HG02642 (cell line): Measurements from ENCODE around the gene CDK2AP2.

Source experiments
- ATAC-seq: cut with Tn5 transposase; IDR thresholded peaks from one replicate; pipeline ENCODE4 v1.9.1; 2021; ENCODE audit warnings: mild to moderate bottlenecking; ENCODE audit not compliant: unreplicated experiment, poor library complexity

CDK2AP2 gene

GRCh38 chr11:67504005-67504949, 3.7 kb downstream of the CDK2AP2 start:
- ATAC-seq: no peak

DNA sequence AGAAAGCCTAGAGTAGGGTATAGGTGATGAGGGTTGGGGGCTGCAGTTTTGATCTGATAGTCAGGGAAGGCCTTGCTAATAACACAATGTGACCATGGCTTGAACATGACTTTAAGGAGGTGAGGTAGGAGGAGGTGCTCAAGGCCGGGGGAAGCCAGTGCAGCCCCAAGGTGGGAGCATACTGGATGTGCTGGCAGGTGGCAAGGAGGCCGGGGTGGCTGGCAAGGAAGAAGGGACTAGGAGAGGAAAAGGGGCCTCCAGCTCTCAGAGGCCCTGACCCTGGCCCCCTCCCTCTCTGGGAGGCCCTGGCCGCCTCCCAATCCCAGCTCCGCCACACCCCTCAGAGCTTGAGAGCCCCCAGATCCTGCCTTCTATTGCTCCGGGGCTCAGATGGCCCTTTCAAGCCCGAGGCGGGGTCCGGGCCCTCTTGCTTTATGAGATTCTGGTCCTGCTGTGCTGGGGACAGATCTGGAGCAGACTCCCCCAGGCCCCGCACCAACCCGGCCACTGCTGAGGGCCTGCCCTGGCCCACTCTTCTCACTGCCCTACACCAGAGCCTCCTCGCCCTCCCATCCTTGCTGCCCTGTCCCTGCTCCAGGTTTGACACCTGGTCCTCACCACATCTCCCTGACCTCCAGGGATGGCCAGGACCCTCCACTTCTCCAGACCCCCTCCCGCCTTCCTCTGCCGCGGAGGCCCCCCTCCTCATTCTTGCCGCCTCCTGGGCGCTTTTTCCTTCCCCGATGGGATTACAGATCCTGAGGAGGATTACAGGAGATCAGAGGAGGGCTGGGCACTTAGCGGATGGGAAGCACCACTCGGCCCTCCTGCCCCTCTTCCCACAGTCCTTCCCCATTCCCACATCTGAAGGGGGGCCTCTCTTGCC, 4.6 kb downstream of the CDK2AP2 start:
- ATAC-seq: no peak

- ATAC-seq: no peak
Observed at GRCh38 chr11:67502328-67502979, 5.5 kb downstream of the CDK2AP2 start.

DNA sequence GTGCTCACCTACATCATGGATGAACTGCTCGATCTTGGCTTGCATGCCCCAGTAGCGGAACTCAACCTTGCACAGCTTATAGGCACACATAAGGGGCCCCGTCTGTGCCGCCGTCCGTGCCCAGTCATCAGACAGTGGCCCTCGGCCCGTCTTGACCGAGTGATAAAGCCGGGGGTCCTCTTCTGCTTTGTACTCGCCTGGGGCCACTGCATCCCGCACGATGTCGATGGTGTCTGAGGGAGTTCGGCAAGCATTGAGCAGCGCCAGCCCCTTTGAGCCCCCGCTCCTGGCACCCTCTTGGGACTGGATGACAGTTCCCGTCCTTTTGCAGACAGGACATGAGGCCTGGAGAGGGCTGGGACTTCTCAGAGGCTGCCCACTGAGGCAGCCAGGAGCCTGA, 6.1 kb downstream of the CDK2AP2 start:
- no peak for ATAC-seq

DNA sequence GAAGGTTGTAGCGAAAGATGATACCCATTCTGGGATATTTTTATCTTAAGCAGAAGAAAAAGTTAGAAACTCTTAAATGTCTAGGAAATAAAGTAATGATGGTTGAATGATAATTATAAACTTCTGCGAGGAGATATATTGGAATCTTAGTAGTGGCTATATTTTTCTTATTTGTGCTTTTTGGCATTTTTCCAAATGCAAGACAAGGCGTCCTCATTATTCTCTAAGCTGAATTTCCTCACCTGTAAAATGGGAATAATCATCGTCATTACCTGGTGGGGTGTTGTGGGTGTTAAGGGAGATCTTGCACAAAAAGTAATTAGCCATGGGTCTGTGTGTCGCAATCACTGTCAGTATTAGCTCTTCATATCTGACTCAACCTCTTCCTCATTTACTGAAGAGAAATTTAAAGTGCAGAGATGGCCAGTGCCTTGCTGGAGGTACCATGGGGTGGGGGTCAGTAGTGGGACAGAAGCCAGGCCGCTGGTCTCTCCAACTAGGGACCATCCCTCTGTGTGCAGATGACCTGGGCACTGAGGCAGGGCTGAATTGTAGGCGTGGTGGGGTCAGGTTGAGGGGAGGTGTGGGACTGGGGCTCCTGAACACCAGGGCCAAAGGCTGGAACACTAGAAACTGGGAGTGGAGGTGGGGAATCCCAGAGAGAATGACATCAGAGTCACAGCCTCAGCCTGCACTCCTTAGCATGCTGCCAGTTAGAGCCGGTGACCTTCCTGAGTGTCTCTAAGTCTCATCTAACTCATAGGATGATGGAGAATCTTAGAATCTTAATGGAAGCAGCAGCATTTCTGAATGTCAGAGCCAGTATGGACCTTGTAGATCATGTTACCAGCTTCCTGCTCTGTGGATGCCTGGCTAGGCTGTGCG, 6.9 kb downstream of the CDK2AP2 start:
- ATAC-seq: no peak

DNA sequence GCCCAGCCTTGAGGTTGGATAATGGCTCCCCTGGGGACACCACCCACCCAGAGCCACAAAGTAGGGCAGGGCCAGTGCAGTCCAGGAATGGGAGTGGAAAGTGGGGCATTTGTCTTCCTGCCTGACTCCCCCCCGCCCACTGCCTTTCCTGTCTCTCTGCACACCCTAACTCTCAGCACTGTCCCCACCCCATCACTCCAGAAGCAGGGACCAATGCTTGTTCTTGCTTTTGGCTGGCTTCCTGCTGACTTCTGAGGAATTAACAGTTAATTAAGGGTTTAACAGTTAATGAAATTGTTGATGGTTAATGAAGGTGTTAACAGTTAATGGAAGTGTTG, 7.5 kb downstream of the CDK2AP2 start:
- ATAC-seq: no peak

DNA sequence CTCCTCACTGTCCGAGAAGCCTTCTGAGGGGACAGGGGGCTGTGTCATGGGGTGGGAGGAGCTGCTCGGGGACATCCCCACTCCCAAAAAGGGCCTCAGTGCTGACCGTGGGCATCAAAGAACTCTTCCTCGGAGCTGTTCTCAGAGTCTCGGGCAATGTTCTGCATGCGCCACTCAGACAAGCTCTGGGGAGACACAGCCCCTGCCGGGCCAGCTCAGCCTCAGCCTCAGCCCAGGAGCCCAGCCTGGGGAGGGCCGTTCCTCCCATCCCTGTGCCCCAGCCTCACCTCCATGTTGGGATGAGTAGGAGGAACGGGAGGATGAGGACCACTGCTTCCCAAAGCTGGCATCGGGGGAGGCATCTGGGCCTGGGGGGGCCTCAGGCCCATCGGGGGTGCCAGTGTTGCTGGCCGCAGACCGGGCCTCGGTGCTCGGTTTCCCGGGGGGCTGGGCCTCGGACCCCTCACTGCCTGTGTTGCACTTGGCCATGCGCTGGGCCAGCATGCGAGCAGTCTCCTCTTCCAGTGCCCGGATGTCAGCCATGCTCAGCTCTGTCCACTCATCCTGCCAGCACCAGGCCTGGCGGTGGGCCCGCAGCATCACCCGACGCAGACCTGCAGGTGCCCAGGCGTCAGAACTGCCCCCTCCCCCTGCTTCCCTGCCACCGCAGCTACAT, 8.0 kb downstream of the CDK2AP2 start:
- no peak for ATAC-seq

DNA sequence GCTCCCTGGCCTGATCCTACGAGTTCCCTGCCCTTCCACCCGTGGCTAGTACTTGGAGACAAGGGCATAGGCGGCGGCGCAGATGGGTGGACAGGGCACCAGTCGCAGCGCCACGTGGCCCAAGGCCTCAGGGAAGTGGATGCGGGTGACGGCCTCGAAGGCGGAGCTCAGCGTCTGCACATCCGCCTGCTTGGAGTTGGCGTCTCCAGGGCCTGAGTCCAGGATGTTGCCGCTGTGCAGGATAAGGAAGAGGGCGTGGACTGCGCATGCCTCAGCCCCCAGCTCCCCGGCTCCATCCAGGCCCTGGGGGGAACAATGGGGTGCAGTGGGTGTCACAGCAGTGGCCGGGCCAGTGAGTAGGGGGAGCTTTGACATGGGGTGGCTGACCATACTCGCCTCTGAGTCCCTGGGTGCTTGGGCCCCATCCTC, 9.4 kb downstream of the CDK2AP2 start:
- no peak for ATAC-seq

DNA sequence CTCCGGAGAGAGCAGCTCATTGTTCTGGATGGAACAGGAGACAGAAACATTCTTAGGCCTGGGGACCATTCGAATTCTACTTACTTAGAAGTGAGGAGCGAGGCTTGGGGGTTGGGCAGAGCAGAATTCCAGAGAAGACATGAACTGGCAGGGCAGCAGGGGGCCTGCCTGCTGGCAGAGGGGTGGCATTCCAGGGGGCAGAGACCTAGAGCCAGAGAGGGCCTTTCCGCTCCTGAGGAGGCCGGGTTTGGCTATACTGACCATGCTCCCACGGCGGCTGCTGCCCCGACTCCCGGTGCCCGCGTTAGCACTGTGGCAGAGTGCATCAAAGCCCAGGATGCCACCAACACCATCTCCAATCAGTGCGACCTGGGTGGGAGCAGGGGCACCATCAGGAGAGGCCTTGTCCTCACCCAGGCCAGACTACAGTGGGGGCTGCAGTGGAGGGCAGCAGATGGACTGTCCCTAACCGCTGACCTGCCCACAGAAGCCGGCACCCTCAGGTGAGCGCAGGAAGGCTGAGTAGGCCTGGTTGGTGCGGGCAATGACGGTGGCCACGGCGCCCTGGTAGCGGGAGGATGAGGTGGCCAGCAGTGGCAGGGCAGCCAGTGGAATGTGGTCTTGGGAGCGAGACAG, 10.2 kb downstream of the CDK2AP2 start:
- ATAC-seq: no peak

GRCh38 chr11:67496113-67496512, 11.8 kb downstream of the CDK2AP2 start:
- ATAC-seq: no peak

- ATAC-seq: no peak
Observed at GRCh38 chr11:67495234-67496005, 12.5 kb downstream of the CDK2AP2 start.

- ATAC-seq: no peak
Observed at GRCh38 chr11:67494371-67495233, 13.4 kb downstream of the CDK2AP2 start.

DNA sequence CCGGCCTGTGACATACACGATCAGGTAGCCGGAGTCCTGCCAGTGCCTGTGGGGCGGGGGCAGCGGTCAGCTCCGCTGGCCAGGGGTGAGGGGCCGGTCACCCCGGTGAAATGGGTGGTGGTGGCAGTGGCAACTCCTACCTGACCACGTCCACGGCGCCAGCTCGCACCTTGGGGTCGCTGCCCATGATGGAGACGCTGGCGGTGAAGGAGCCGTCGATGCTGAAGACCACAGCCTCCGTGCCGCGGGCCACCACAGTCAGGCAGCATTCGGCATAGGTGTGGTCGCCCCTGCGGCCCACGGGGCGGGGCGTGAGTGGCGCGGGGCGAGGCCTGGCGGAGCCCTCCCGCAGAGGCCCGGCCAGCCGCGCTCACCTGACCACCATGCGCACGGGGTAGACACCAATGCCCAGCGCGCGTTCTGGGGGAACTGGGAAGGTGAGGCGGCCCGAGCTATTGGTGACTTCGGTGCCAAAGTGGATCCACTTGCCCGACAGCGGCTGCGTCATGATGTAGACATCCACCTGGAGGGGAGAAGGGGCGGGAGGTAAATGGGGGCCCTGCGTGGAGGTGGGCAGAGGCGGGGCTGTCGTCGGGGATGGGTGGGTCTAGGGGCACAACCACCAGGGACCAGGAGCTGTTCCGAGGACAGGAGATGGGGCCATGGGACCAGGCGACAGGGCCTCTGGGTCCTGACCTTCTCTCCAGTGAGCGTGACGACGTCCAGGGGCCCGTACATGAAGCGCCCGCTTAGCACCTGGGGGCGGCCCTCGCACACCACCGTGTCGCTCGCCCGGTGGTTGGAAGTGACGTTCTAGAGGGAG, 14.2 kb downstream of the CDK2AP2 start:
- no peak for ATAC-seq

GRCh38 chr11:67492801-67493547, 15.0 kb downstream of the CDK2AP2 start:
- ATAC-seq: no peak

- no peak for ATAC-seq
Observed at GRCh38 chr11:67492069-67492727, 15.8 kb downstream of the CDK2AP2 start.
